Astrocyte (in vitro differentiated cells and primary cell): Measurements from ENCODE around the gene FAM210A. TPM values are rescaled to one million over a fixed set of nuclear protein-coding genes. Genes with fewer than 3 reads are reported as not detected.
A peak's percentile ranks its signal among the peaks of the same experiment; 100 is the strongest.

Source experiments
- DNase-seq: peaks from one replicate; pipeline ENCODE4 v3.0.0-alpha.2; 2010; ENCODE audit warnings: low read depth
- FAIRE-seq: peaks from 2 replicates; lab custom pipeline; 2011; peaks lifted over from hg19 to GRCh38; lab: Jason Lieb, UNC
- H2AFZ ChIP-seq: 2 replicates; pipeline ENCODE4 v1.6.0; 2012; ENCODE audit warnings: low read depth, low read length, inconsistent platforms
- H3K27ac ChIP-seq: 2 replicates; pipeline ENCODE4 v1.5.1; 2011; ENCODE audit warnings: low read depth, low read length, inconsistent platforms
- H3K27me3 ChIP-seq: 2 replicates; pipeline ENCODE4 v1.6.0; 2011; ENCODE audit warnings: low read length, inconsistent platforms; ENCODE audit not compliant: insufficient read depth
- H3K36me3 ChIP-seq: 2 replicates; pipeline ENCODE4 v1.5.1; 2011; ENCODE audit warnings: low read length, inconsistent platforms; ENCODE audit not compliant: insufficient read depth
- H3K4me1 ChIP-seq: 2 replicates; pipeline ENCODE4 v1.5.1; 2011; ENCODE audit warnings: low read length, inconsistent platforms; ENCODE audit not compliant: insufficient read depth
- H3K4me2 ChIP-seq: 2 replicates; pipeline ENCODE4 v1.6.0; 2012; ENCODE audit warnings: low read length, inconsistent platforms
- H3K4me3 ChIP-seq: 2 replicates; pipeline ENCODE4 v1.5.1; 2011; ENCODE audit warnings: low read depth, mild to moderate bottlenecking, low read length, inconsistent platforms; ENCODE audit not compliant: insufficient read depth
- H3K79me2 ChIP-seq: 2 replicates; pipeline ENCODE4 v1.6.0; 2012; ENCODE audit warnings: mild to moderate bottlenecking, low read length, inconsistent platforms; ENCODE audit not compliant: insufficient read depth
- H3K9ac ChIP-seq: 2 replicates; pipeline ENCODE4 v1.6.0; 2012; ENCODE audit warnings: mild to moderate bottlenecking, low read length, inconsistent platforms
- H3K9me3 ChIP-seq: 2 replicates; pipeline ENCODE4 v1.5.1; 2012; ENCODE audit warnings: low read depth, mild to moderate bottlenecking, low read length, inconsistent platforms; ENCODE audit not compliant: insufficient read depth
- H4K20me1 ChIP-seq: 2 replicates; pipeline ENCODE4 v1.6.0; 2012; ENCODE audit warnings: low read length, inconsistent platforms; ENCODE audit not compliant: insufficient read depth
- H3K27ac Mint-ChIP-seq: one replicate; pipeline ENCODE4 v1.8.0; 2021; ENCODE audit warnings: mild to moderate bottlenecking, mixed read lengths; ENCODE audit not compliant: unreplicated experiment
- H3K27me3 Mint-ChIP-seq: one replicate; pipeline ENCODE4 v1.8.0; 2021; ENCODE audit warnings: low read depth, mixed read lengths; ENCODE audit not compliant: unreplicated experiment
- H3K36me3 Mint-ChIP-seq: one replicate; pipeline ENCODE4 v1.8.0; 2021; ENCODE audit warnings: low read depth, mixed read lengths; ENCODE audit not compliant: unreplicated experiment
- H3K4me1 Mint-ChIP-seq: one replicate; pipeline ENCODE4 v1.8.0; 2021; ENCODE audit warnings: low read depth, mixed read lengths; ENCODE audit not compliant: unreplicated experiment
- H3K4me3 Mint-ChIP-seq: one replicate; pipeline ENCODE4 v1.8.0; 2021; ENCODE audit warnings: mild to moderate bottlenecking, moderate library complexity, mixed read lengths; ENCODE audit not compliant: unreplicated experiment
- H3K9me3 Mint-ChIP-seq: one replicate; pipeline ENCODE4 v1.8.0; 2021; ENCODE audit warnings: mild to moderate bottlenecking, mixed read lengths; ENCODE audit not compliant: unreplicated experiment
- CTCF ChIP-seq: IDR thresholded peaks from 2 replicates; pipeline ENCODE4 v1.5.1; 2011; ENCODE audit warnings: low read depth, mild to moderate bottlenecking, inconsistent platforms, low read length, moderate library complexity; ENCODE audit not compliant: insufficient read depth
- EZH2 ChIP-seq: IDR thresholded peaks from 2 replicates; pipeline ENCODE4 v1.6.1; 2012; ENCODE audit warnings: mild to moderate bottlenecking, low read length, inconsistent platforms; ENCODE audit not compliant: insufficient read depth
- total RNA-seq: library from RNA; stranded (reverse); gene quantifications from 2 replicates; pipeline ENCODE4 v1.2.1, GENCODE V29; 2021

FAM210A gene
- total RNA-seq, 1 donor from 2014 or later = 21.9 TPM

DNA sequence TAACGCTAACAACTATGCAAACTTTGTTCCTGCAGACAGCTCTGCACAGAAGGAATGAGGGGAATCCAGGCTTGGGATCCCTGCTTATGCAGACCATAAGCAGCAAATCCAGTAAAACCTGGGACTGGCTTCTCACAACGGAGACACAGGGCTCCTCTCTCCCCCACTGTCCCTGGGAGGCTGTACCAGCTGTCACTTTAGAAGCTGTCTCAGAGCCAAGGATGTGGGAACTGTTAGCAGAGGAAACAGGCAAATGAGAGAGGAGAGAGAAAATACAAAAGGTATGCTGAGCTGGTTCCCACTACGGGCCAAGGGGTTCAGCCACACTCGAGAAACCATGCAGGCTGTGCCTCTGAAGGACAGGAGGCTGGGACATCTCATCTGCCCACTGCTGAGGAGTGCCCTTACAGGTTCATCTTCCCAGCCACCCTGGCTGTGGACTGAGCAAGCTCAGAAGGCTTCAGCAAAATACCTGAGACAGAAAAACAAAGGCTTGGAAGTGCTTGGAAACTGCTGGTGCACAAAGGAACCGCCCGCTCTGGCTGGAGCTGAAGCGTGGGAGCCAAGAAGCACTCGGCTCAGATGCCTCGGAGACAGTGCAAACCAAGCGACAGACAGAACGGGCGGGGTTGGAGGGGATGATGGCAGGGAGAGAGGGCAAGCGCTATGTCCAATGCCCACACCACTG lies 72.5 kb downstream of the FAM210A start:
- H3K9me3 Mint-ChIP-seq = no peaks in the 10 kb centered on the region

GRCh38 chr18:13649397-13650390 lies 76.7 kb downstream of the FAM210A start:
- Histone ChIP-seq H4K20me1 (no peaks in the 10 kb centered on the region), H3K36me3 (no peaks in the 10 kb centered on the region), H3K9me3 (no peaks in the 10 kb centered on the region), H3K4me2 (no peak overlapping the region), H3K9ac (no peak overlapping the region), H3K27me3 (no peaks in the 10 kb centered on the region), H3K4me1 (no peaks in the 10 kb centered on the region), H2AFZ (no peak overlapping the region), H3K79me2 (no peaks in the 10 kb centered on the region), H3K27ac (no peak overlapping the region), H3K4me3 (no peak overlapping the region)
- FAIRE-seq (no peak), DNase-seq (no peak)
- peaks cover 18% of the 10 kb centered on the region for H3K4me1 Mint-ChIP-seq
- H3K27me3 Mint-ChIP-seq = no peaks in the 10 kb centered on the region
- peaks cover 6% of the 10 kb centered on the region for H3K36me3 Mint-ChIP-seq
- H3K27ac Mint-ChIP-seq = no peak overlapping the region
- TF ChIP-seq EZH2 (no peak), CTCF (no peak)
- H3K9me3 Mint-ChIP-seq = no peaks in the 10 kb centered on the region
- no peak overlapping the region for H3K4me3 Mint-ChIP-seq

More for the DNA sequence above, 72.5 kb downstream of the FAM210A start:
- H3K4me1 ChIP-seq = no peaks in the 10 kb centered on the region
- no peaks in the 10 kb centered on the region for H3K9me3 ChIP-seq
- H3K36me3 ChIP-seq = no peaks in the 10 kb centered on the region
- no peak for FAIRE-seq
- no peak overlapping the region for H3K27ac ChIP-seq
- no peak for DNase-seq
- no peaks in the 10 kb centered on the region for H4K20me1 ChIP-seq
- no peaks in the 10 kb centered on the region for H3K27me3 ChIP-seq
- no peak overlapping the region for H3K9ac ChIP-seq
- Mint-ChIP-seq H3K4me3 (no peak overlapping the region), H3K4me1 (peaks cover 12% of the 10 kb centered on the region), H3K36me3 (no peaks in the 10 kb centered on the region), H3K27me3 (no peaks in the 10 kb centered on the region), H3K27ac (peak overlapping the region; percentile 41)
- no peak overlapping the region for H3K4me2 ChIP-seq
- TF ChIP-seq EZH2 = no peak
- no peak for TF ChIP-seq CTCF
- H2AFZ ChIP-seq = no peak overlapping the region
- H3K4me3 ChIP-seq = no peak overlapping the region
- no peaks in the 10 kb centered on the region for H3K79me2 ChIP-seq
